SW 1271 (cell line): Measurements from ENCODE around the gene NTN1.

Source experiments
- DNase-seq, 2 experiments: peaks; one replicate each; lab custom pipeline; 2025; lab: John Stamatoyannopoulos, UW

The NTN1 gene

DNA sequence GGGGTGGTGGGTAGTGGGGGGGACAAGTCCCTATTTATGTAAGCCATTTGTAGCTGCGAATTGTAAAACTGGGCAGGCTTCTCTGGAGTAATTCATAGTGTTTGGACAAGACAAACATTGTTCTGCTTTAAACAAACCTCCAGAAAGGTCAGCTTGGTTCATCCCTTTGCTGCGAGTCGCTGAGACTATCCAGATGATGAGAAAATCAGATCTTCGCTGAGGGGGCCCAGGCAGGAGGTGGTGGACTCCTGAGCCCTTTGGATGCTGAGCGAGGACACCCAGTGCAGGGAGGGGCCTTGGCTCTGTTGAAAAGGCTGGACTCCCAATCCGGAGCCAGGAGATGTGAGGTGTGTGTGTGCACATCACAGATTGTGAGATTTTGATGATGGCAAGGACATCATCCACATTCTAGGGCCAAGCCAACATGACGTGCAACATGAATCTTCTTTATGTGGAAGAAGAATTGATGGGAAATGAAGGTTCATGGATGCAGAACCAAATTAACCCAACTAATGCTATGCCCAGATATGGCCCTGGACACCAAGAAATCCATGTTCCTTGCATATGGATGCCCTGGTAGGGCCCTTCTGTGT is 15.0 kb upstream of the NTN1 start:
- DNase-seq, result no peak

DNA sequence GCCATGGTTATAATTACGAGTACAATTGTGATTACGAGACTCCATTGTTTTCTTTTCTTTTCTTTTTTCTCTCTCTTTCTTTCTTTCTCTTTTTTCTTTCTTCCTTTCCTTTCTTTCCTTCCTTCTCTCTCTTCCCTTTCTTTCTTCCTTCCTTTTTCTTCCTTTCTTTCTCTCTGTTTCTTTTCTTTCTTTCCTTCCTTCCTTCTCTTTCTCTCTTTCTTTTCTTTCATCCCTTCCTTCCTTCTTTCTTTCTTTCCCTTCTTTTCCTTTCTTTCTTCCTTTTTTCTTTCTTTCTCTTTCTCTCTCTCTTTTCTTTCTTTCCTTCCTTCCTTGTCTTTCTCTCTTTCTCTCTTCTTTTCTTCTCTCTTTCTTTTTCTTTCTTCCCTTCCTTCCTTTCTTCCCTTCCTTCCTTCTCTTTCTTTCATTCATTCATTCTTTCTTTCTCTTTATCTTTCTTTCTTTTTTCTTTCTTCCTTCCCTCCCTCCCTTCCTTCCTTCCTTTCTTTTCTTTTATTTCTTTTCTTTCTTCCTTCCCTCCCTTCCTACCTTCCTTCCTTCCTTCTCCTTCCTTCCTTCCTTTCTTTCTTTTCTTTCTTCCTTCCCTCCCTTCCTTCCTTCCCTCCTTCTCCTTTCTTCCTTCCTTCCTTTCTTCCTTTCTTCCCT is 14.1 kb upstream of the NTN1 start:
- DNase-seq, result no peak

DNA sequence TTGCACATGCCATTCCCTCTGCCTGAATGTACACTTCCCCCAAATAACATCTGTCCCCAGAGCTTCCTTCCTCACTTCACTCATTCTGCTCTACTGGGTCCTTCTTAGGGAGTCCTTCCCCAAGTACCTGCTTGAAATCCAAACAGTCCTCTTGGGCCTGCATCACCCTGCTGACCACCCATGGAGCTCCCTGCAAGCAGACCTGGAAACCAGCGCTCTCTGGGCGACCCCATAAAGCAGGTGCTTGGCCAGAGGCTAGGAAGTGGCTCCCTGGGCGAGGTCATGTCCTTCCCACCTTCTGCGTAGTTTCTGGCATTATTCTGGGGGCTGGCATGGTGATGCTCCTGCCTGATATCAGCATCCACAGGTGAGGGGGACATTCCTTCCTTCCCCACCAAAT is 12.2 kb upstream of the NTN1 start:
- DNase-seq, result no peak

DNA sequence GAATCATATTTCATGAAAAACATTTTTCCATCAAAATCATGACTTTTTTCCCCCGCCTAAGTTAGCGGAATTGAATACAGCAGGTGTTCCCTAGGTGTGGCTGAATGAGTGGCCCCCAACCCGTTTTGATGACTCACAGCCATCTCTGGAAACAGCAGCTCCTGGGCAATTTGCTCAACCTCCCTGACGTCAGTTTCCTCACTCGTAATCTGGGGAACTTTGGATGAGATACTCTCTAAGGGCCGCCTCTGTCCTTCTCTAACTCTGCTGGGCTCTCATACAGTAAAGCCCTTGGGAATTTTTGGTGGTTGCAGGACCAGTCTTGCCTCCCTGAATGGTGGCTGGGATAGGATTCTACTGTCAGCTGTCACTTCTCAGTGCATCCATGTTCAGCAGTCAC is 11.6 kb upstream of the NTN1 start:
- DNase-seq, result no peak

DNA sequence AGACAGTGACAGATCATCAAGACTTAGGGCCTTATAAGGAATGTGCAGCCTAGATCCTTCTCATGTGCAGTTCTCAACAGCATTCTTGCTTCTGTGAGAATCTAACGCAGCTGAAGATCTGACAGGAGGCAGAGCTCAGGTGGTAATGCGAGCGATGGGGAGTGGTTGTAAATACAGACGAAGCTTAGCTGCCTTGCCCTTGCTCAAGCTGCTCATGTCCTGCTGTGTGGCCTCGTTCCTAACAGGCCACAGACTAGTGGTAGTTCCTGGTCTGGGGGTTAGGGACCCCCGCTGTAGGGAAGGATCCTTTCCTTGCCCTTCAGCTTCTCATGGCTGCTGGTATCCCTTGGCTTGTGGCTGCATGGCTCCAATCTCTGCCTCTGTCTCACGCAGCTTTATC is 10.3 kb upstream of the NTN1 start:
- no peak for DNase-seq

DNA sequence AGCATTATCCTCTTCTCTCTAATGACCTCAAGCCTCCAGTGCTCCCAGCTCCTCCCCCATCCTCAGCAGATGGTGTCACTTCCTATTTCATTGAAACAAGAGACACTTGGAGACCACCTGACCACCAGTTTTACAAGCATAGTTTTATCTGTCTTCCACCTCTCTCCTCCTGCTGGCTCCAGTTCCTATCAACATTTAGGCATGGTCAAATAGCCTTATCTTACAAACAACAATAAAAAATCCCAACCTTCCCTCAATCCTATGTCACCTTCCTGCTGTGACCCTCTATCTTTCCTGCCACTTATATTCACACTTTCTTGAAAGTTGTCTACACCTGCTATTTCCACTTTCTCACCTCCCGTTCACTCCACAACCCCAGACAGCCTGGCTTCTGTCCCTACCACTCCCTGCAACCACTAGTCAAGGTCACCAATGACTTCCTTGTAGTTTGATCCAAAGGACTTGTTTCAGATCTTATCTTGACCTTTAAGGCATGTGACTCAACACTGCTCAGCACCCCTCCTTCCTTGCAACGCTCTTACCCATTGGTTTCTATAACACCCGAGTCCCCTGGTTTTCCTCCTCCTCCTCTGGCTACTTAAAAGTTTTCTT is 4.3 kb upstream of the NTN1 start:
- no peak for DNase-seq

DNA sequence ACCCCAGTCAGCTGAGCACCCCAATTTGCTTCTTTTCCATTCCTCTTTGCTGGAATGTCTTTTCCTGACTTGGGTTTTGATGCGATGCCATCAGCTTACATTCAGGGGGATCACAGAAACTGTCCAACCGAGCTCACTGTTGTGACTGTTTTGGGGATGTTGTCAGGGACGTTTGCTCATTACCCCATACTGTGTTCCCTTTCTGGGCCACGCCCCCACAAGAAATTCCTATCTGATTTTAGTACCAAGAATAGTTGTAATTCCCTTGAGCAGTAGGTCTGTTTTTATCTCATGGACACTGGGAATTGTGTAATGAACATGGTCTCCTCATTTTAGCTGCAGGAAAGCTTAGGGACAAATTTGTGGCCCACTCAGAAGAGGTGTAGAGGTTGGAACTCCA is 2.6 kb upstream of the NTN1 start:
- DNase-seq, result no peak

DNA sequence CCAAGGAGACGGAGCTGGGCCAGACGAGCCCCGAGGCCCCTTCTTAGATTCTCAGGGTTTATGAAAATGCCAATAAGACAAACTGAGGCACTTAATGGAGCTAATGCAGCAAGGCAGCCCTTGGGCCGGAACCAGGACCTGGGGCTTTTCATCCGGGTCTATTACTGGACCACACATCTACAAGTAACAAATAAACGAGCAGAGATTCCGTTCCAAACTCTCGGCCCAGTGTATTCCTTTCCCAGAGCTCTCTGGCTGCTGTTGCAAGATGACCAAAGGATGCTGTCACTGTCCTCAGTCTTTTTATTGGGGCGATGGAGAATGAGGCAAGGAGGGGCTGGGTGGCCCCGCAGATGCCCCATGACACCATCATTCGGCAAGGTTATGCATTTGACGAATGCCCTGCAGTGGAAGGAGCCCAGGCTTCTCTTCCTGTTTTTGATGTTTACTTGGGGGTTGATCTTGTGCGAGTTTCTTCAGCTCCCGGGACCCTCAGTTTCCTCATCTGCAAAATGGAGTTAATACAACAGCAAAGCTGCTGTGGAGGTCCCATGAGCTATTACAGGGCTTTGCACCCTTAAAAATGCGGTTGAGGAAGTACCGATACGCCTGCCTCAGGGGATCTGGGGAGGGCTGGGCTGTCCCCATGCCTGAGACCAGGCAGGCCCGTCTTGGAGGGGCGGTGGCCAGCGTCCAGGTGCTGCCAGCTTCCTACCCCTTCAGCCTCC is 1.1 kb upstream of the NTN1 start:
- DNase-seq, result no peak

DNA sequence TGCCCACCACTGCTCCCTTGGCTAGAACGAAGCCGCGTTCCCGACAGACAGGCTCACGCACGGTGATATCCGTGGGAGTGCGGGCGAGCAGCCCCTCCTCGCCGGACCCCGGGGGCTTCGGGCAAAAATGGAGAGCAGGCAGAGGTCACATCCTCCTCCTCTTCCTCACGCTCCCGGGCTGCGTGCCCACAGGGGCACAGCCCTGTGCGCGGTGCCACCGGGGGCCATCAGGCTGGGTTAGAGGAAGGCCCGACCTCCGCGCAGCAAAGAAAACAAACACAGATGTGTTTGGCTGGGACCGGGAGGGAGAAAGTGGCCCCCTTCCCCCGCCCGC is 519 bp upstream of the NTN1 start:
- no peak for DNase-seq

DNA sequence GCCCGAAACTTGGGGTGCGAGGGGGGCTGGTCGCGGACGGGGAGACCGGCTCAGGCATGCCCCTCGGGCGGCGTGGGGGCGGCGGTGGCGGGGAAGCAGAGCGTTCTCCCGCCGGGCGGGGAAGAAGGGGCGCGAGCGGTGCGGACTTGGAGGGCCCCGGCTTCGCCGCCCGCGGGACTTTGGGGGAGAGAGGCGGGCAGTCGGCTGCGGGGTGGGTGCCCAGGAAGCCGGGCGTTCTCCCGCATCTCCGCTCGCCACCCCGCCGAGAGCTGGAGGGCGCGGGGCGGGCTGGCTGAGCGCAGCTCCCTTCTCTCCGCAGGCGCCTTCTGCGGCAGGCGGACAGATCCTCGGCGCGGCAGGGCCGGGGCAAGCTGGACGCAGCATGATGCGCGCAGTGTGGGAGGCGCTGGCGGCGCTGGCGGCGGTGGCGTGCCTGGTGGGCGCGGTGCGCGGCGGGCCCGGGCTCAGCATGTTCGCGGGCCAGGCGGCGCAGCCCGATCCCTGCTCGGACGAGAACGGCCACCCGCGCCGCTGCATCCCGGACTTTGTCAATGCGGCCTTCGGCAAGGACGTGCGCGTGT is 772 bp downstream of the NTN1 start:
- no peak for DNase-seq

DNA sequence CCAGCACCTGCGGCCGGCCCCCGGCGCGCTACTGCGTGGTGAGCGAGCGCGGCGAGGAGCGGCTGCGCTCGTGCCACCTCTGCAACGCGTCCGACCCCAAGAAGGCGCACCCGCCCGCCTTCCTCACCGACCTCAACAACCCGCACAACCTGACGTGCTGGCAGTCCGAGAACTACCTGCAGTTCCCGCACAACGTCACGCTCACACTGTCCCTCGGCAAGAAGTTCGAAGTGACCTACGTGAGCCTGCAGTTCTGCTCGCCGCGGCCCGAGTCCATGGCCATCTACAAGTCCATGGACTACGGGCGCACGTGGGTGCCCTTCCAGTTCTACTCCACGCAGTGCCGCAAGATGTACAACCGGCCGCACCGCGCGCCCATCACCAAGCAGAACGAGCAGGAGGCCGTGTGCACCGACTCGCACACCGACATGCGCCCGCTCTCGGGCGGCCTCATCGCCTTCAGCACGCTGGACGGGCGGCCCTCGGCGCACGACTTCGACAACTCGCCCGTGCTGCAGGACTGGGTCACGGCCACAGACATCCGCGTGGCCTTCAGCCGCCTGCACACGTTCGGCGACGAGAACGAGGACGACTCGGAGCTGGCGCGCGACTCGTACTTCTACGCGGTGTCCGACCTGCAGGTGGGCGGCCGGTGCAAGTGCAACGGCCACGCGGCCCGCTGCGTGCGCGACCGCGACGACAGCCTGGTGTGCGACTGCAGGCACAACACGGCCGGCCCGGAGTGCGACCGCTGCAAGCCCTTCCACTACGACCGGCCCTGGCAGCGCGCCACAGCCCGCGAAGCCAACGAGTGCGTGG is 1.5 kb downstream of the NTN1 start:
- no peak for DNase-seq

DNA sequence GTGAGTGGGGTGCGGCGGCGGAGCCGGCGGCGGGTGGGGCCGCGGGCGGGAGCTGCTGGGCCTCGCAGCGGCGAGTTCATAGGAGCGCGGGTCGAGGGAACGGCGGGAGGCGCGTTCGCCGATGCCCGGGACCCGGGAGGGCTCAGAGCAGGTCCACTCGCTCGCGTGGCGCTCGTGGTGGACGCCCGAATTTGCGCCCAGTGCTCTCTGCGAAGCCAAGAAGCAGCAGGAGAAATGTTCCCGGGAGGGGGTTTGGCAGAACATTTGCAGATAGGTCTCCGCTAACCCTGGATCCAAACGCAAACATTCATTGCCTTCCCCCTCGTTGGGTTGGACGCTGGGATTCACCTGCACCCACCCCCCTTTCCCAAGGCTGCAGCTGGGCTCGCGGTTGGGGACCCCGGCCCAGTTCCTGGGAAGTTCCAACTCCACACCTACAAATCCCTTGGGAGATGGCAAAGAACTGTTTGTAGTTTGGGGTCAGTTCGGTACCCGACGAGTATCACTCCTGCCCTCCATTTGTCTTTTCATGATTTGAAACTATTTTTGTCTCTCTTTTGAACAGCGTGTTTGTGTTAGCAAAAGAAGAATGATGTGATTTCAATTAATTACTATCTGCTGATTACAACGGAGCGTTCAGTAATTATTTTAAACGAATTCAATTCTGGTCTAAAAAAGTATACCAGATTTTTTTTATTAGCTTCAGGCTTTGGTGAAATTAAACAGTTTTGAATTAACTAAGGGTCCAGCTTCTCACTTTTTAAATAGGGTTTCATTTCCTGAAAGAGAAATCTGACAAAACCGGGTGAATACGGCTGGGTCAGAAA is 2.3 kb downstream of the NTN1 start:
- no peak for DNase-seq

DNA sequence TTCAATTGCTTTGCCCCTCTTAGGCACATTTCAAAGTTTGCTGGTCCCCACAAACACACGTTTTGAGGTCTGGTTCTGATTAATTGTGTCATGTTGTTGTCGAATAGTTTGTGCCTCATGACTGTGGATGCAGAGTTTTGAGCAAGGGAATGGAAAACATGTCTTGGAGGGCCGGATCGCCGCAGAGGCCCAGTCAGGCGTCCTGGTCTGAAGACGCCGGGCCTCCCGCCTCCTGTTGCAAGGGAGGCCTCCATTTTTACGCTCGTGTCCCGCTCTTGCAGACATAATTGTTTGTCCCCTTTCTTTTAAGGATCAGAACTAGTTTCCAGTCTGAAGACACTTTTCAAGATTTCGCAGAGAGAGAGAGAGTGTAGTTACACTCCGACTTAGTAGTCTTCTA is 3.2 kb downstream of the NTN1 start:
- DNase-seq, result no peak

DNA sequence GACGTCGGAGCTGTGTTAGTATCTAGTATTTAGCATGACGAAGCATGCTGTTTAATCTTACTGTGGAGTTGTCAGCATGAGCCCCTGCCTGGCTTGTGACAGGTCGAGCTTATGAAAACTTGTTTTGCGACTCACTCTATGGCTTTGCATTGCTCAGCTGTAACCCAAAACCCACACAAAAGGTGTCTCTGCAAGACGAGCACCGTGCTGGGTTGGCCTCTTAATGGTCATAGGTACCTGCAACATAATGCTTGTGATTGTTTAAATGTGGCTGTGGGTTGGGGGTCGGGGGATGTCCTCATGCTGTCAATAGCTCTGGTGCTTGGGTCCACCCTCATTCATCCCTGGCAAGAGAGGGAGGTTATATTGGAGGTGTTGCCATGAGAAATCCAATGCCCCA is 5.4 kb downstream of the NTN1 start:
- no peak for DNase-seq

DNA sequence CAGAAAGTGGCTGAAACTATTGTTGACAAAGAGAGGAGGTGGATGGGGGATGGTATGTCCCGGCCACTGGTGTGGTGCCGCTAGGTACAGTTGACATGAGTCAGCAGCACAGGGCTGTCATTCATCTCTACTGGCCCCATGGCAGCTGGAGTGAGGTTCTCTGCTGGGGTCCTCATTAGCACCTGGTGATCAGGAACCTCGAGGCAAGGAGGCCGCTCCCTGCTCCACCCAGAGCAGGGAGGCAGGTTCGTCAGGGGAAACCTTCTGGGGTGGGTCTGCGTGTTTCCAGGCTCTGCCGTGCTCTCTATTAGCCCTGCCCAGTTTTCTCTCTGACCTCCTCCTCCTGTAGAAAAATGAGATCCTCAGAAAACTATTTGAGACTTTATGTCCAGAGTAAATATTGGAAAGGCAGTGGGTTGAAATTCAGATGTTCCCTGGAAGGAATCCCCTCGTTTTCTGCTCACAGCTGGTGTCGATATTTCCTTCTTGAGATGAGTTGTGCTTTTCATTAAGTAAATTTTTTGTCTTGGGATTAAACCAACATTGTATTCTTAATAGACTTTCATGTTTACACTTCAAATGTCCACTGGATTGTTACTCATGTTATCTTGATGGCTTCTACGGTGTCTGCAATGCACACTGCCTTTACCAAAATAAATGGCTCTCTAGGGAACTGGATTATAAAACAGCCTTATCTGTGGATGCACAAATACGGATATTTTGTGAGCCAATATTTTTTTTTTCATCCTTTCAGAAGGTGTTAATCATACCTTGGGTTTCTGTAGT is 7.1 kb downstream of the NTN1 start:
- no peak for DNase-seq

DNA sequence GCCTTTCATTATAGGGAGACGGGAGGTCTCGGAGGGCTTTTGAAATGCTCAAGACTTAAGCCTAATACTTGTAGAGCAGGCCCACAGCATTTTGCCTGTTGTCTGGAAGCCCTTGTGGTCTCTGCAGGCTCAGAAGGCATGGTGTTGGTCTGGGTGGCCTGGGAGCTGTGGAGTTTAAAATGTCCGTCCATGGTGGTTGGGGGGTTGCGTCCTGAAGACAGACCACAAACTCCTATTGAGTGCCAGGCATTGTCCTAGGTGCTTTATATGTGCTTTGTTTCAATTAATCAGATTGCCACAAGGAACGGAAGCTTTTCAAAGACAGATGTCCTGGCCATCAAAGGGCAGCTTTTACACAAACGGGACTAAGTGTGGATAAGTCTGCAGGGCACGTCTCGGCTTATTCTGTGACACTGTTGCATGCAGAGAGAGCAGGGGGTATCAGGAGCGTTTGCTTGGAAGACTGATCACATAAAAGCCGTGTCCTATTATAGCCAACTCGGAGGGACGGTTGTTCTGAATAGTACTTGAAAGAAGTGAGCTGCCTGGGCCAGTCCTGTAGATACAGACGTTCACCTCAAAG is 7.8 kb downstream of the NTN1 start:
- no peak for DNase-seq

DNA sequence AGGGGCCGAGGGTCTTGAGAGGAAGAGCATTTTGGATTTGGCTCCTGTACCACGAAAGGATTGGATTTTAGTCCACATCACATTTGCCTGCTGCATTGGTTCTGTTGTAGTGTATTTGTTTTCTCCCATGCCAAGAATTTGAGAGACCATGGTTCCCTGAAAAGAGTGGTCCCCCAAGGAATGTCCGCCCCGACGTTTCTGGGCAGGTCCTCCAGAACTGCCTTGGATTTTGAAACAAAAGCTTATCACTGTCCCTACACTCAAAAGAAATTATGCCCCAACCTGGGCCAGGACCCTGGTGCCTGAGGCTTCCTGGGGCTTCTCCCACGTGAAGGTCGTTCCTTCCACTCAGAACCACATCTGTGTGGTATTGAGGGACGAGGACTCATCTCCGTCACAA is 10.8 kb downstream of the NTN1 start:
- DNase-seq, result no peak

DNA sequence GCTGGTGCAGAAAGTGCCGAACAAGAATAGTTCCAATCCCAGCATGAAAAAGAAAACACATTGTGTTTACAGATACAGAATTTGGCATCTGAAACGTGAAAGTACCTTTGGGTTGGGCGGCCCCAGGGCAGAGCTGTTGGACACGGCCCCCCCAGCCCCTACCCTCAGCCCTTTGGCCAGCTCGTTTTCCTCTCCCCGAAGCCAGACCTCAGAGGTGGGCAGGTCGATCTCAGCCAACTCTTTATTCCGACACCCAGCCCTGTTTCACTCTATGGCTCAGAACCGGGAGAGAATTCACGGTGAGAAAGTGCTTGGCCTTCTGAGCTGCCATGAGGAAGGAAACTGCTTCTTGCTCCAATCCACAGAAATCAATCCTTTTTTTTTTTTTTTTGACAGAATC is 11.3 kb downstream of the NTN1 start:
- no peak for DNase-seq

DNA sequence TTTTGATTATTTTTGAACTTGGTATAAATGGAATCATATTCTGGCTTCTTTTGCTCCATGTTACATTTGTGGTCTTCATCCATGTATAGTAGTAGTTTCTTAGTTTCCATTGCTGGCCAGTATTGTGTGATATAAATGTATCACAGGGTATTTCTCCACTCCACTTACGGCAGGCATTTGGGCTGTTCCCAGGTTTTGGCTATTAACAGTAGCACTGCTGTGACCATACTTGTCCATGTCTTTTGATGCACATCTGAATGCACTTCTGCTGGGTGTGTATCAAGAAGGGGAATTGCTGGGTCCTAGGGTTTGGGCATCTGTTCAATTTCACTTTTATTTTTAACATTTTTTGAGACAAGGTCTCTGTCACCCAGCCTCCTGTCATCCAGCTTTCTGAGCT is 13.9 kb downstream of the NTN1 start:
- DNase-seq, result no peak

DNA sequence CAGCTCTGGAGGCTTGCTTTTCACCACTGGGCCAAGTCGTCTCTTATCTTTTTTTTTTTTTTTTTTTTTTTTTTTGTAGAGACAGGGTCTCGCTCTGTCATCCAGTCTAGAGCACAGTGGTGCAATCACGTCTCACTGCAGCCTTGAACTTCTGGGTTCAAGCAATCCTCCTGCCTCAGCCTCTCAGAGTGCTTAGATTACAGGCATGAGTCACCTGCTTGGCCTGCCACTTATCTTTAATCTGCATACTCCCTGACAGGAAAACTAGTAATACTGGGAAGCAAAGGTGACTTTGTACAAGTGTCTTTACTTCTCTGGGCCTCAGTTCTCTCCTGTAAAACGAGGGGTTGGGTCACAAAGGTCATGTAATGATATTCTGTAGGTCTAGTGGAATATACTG is 15.0 kb downstream of the NTN1 start:
- no peak for DNase-seq
